DMS153 treated with DMSO at 0.1 percent for 48 hours (cell line): Measurements from ENCODE around the gene C1QTNF7.

ENCODE experiments used
- DNase-seq: peaks from one replicate; lab custom pipeline; 2025; ENCODE audit not compliant: unreplicated experiment; lab: John Stamatoyannopoulos, UW

Gene C1QTNF7

DNA sequence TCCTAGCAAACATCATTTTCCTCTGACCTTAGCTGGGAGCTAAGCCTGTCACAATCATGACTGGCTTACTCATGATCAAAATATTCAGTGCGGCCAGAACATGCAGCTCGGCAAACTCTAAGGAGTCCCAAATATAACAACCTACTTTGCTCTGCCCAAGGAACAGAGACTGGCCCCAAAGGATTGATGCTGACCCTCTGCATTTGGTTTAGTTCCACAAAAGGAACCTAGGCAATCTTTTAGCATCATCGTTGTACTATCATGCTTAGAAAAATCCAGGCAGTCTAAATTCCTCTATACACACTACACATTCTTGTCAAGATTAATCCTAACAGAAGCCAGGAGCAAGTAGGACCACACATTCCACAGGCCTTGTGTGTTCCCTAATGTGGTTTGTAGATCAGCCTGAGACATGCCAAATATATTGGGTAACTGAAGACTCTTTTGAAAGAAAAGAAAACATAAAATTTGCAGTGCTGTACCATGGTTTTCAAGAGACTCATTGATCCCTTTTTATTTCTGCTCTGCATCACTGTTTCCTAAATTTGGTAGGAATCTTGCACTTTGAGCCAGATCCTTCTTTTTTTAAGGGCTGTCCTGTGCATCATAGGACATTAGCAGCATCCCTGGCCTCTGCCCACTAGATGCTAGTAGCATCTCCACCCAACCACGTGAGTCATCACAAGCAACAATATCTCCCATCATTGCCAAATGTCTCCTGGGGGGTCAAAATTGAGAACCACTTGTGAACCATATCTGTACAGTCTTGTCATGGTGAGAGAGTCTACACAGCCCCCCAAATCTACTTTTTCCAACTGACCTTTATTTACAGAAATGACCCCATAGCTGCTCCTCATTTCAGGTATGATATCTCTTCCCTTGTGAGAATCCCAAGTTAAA is 24.3 kb downstream of the C1QTNF7 start:
- no peak for DNase-seq

GRCh38 chr4:15455290-15455689 is 27.5 kb downstream of the C1QTNF7 start:
- no peak for DNase-seq

GRCh38 chr4:15457406-15458201 is 29.8 kb downstream of the C1QTNF7 start:
- DNase-seq: no peak

GRCh38 chr4:15458616-15459015 is 30.8 kb downstream of the C1QTNF7 start:
- no peak for DNase-seq

DNA sequence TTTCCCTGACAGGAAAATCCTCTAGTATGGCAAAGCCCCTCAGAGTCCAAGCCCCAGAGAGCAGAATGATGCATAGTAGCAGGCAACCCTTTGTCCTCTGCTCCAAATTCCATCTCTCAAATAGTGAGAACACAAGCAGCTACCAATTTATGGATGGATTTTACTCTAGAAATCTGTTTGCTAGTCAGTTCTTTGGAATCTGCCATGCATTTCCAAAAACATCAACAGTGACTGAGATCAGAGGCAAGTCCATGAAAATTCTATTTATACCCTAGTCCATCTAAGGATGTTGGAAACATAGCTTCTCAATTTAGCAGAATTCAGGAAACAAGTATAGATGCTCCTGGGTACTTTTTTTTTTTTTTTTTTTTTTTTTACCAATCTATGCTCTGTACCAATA is 31.9 kb downstream of the C1QTNF7 start:
- DNase-seq: no peak

DNA sequence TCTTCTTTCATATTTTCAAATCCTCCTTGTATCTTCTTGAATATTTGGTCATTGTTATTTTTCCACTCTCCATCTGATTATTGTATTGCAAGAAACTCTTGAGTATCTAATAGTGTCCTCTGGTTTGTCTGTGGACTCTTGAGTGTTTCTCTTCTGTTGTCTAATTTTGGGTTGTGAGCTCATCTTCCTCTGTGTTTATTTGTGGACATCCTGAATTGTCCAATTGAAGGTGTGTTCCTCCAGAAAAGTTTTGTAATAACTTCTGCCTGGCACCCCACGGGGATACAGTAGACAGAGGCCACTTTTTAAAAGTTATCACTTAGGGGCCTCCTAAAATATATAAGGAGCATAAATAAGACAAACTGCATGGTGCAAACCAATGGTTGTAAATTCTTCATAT is 38.8 kb downstream of the C1QTNF7 start:
- no peak for DNase-seq

GRCh38 chr4:15469402-15470127 is 41.7 kb downstream of the C1QTNF7 start, which contains the start of gene CC2D2A:
TSS of gene CC2D2A (plus strand) at chr4:15469882. CDS start at chr4:15475933, 6,051 bp downstream.
- DNase-seq: no peak

GRCh38 chr4:15470128-15470475 is 42.3 kb downstream of the C1QTNF7 start:
- no peak for DNase-seq

GRCh38 chr4:15476396-15476795 is 48.6 kb downstream of the C1QTNF7 start:
- no peak for DNase-seq

GRCh38 chr4:15478724-15479088 is 50.9 kb downstream of the C1QTNF7 start:
- DNase-seq: no peak

DNA sequence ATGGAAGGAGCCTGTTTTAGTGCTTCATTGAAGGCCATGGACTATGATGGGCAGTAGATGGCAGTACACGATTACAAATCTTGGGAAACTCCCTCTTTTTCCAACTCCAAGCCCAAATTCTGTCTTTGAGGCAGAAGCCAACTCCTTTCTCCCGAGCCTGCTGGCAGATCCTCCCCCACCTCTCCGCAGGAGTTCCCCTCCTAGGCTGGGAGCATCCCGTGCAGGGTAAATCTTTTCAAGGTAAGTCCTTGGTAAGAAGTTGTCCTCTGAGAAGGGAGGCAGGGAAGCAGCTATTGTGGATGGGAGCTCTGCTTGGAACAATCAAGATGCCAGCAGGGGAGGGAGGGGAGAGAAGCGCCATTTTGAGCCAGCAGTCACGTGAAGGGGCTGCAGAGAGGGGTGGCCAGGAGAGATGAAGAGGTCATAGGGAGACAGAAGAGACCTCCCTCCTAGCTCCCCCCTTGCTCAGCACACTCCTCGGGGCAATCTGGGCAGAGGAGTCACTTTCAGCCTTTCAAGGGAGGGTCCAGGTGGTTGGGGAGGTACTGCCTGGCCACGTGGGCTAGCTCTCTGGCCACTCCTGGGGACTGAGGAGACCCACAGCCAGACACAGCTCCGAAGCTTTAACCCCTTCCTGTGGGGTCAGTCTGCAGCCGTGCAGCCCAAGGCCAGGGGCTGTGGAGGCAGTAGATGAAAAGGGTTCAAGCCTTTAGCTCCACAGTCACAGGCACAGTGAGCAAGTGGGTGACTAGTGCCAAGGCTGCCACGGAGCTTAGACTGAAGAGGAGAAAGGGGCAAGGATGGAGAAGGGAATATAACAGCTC is 51.5 kb downstream of the C1QTNF7 start:
- peak; percentile 48 for DNase-seq

- no peak for DNase-seq
These were observed 52.0 kb downstream of the C1QTNF7 start for GRCh38 chr4:15479913-15480185.

DNA sequence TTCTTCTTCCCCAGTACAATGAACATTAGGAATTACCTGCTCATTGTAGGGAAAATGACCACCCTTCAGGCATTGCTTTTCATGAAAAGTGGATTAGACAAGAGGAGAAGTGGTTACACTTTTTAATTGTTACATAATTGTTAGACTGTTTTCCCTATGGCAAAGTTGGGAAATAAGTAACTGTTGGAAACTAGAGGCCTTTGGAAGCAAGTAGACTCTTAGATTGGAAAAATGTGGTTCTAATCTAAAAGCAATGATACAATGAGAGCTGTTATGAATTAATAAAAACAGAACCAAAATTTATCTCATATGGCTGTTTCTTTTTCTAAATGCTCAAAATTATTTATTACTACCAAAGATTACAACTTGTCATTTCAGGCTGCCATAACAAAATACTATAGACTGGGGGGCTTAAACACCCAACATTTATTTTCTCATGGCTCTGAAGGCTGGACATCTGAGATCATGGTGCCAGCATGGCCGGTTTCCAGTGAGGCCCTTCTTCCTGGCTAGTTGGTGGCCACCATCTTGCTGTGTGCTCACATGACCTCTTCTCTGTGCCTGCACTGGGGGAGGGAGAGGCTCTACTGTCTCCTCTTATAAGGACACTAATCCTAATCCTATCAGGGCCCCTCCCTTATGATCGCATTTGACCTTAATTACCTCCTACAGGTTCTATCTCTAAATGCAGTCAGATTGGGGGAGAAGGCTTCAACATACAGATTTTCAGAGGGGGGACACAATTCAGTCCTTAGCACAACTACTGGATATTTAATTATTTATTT is 54.3 kb downstream of the C1QTNF7 start:
- no peak for DNase-seq

GRCh38 chr4:15482842-15483241 is 55.0 kb downstream of the C1QTNF7 start:
- DNase-seq: no peak

DNA sequence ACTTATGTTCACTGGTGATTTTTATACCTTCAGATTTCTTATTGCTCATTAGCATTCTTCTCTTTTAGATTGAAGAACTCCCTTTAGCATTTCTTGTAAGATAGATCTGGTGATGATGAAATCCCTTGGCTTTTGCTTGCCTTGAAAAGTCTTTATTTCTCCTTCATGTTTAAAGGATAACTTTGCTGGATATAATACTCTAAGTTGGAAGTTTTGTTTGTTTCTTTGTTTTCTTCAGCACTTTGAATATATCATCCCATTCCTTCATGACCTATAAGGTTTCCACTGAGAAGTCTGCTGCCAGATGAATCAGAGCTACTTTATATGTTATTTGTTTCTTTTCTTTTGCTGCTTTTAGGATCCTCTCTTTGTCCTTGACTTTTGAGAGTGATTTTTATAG is 60.3 kb downstream of the C1QTNF7 start:
- no peak for DNase-seq

GRCh38 chr4:15488658-15489470 is 61.0 kb downstream of the C1QTNF7 start:
- DNase-seq: no peak

- DNase-seq: no peak
These were observed 61.7 kb downstream of the C1QTNF7 start for GRCh38 chr4:15489551-15489950.

GRCh38 chr4:15493411-15493810 is 65.6 kb downstream of the C1QTNF7 start:
- DNase-seq: no peak

- no peak for DNase-seq
These were observed 67.8 kb downstream of the C1QTNF7 start for GRCh38 chr4:15495621-15496020.
